WTC11 (cell line): ENCODE results near the gene ZNF658.
"Not testable (repeated sequence)": the region's sequence is repeated elsewhere in the genome, so short reads cannot be mapped to it uniquely, and the experiment has no call there.

Experiments
- CTCF ChIP-seq: fragments of 200-600 bp; IDR thresholded peaks from 2 replicates; pipeline ENCODE4 v1.8.0; 2022; ENCODE audit warnings: antibody characterized with exemption
- FOXJ3 ChIP-seq: sonication (generic); formaldehyde crosslinking; IDR thresholded peaks from 2 replicates; pipeline ENCODE4 v1.9.0; 2021; ENCODE audit warnings: missing genetic modification reagents, mild to moderate bottlenecking, borderline replicate concordance

- not testable (repeated sequence) for TF ChIP-seq FOXJ3 (CRISPR knock-in tag); CTCF
These were observed at the start of gene ZNF658 for GRCh38 chr9:66900490-66901131.
